ENCODE measurements around the gene MRPS22. TPM values are rescaled to one million over a fixed set of nuclear protein-coding genes. Genes with fewer than 3 reads are reported as not detected.

The MRPS22 gene
- total and polyA plus RNA-seq, 9 of the 15 experiments (the other 6 are each of a cell fraction or from before 2014, with no cell fraction given): 148 to 397 (median 229) TPM

DNA sequence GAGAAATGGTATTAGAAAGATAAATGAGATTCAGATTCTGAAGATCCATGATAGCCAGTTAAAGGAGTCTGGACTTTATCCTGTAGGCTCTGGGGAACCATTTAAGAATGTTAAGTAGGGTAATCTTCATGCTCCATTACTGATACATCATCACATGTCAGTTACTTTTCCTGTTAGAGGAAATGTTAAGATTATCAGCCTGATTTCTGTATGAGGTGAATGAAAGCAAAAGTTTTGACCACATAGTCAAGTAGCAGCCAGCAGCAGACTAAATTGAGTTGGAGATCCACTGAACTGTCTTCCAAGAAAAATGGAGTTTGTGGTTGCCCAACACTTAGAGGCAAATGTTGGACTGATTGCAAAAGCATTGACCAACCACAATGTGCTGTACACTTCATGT lies 50.3 kb downstream of the MRPS22 start:
- FAIRE-seq (no peak), ATAC-seq (no peak), DNase-seq (ENCODE audit: extremely low read depth in 1 of 4, low spot score in 3 of 4) (peak in 1 of 4 experiments; percentile 16)
- peaks cover 0 to 10% of the 10 kb centered on the region in 2 experiments; a peak in 3 of 5 replicates for H3K4me1 ChIP-seq (replicated peaks in 1 of 2; ENCODE audit: control insufficient read depth in 2 of 2, insufficient read depth in 2 of 2, low read length in 2 of 2)
- H3K27ac ChIP-seq (ENCODE audit: extremely low read depth, low read depth, low read length): no peak overlapping the region
- H3K27me3 ChIP-seq (ENCODE audit: control insufficient read depth in 2 of 2, insufficient read depth in 2 of 2, low read length in 2 of 2): no peaks in the 10 kb centered on the region
- ChIA-PET CTCF (ENCODE audit: low intra/inter-chr PET ratio) (no interaction called here), POLR2A (no interaction called here)
- no peak overlapping the region for H2AFZ ChIP-seq (ENCODE audit: low read depth, low read length)
- no peaks in the 10 kb centered on the region for H4K20me1 ChIP-seq (replicated peaks; ENCODE audit: control insufficient read depth, insufficient read depth, low read length)
- no peak overlapping the region for H3K4me2 ChIP-seq (ENCODE audit: insufficient read depth, low read length)
- H3K9ac ChIP-seq (ENCODE audit: insufficient read depth in 1 of 2, low read depth in 2 of 2, low read length in 2 of 2): no peak overlapping the region
- no peaks in the 10 kb centered on the region for H3K9me1 ChIP-seq (ENCODE audit: control insufficient read depth, insufficient read depth, low read length)
- no peaks in the 10 kb centered on the region for H3K9me3 ChIP-seq (replicated peaks; ENCODE audit: control insufficient read depth, insufficient read depth, low read depth, low read length)
- BruUV-seq (replicated peaks): no TSS peak
- H3K36me3 ChIP-seq (ENCODE audit: control insufficient read depth, insufficient read depth, low read length): no peaks in the 10 kb centered on the region
- in situ Hi-C loops (cut with MboI) (no loop called here), intact Hi-C loops (cut with micrococcal nuclease) (no loop called here)
- no peak overlapping the region for H3K4me3 ChIP-seq
- H3K79me2 ChIP-seq (ENCODE audit: control insufficient read depth, insufficient read depth, low read length): peaks cover 13% of the 10 kb centered on the region
- TF ChIP-seq CBFA2T3 (IDR thresholded peaks at IDR 0.05) (peak; percentile 59), ZNF408 (CRISPR knock-in tag; IDR thresholded peaks at IDR 0.05; ENCODE audit: low read depth) (no peak), FOXA3 (CRISPR knock-in tag; conservative IDR thresholded peaks at IDR 0.05 in 1 of 2, IDR thresholded peaks at IDR 0.05 in 1 of 2) (no peak), ZNF507 (tag; conservative IDR thresholded peaks at IDR 0.05) (no peak), ATF7 (IDR thresholded peaks at IDR 0.05) (no peak), ZNF639 (CRISPR knock-in tag; conservative IDR thresholded peaks at IDR 0.05 in 1 of 2, IDR thresholded peaks at IDR 0.05 in 1 of 2) (no peak), RNF2 (IDR thresholded peaks at IDR 0.05) (peak; percentile 21; the same call in 1 of the 2 replicates), ZNF444 (CRISPR knock-in tag; IDR thresholded peaks at IDR 0.05) (no peak), POLR2A (conservative IDR thresholded peaks at IDR 0.05) (no peak), MECOM (CRISPR knock-in tag; IDR thresholded peaks at IDR 0.05) (peak; percentile 59; the same call in 1 of the 2 replicates), E2F1 (CRISPR knock-in tag; IDR thresholded peaks at IDR 0.05) (no peak), ZBTB2 (IDR thresholded peaks at IDR 0.05) (no peak), ZNF133 (CRISPR knock-in tag; IDR thresholded peaks at IDR 0.05) (no peak), MEF2D (tag; conservative IDR thresholded peaks at IDR 0.05; ENCODE audit: low read depth) (0 out of 2 replicates have a peak, but pooled peaks have one; percentile 34)
- TF ChIP-seq, protein P1, sequence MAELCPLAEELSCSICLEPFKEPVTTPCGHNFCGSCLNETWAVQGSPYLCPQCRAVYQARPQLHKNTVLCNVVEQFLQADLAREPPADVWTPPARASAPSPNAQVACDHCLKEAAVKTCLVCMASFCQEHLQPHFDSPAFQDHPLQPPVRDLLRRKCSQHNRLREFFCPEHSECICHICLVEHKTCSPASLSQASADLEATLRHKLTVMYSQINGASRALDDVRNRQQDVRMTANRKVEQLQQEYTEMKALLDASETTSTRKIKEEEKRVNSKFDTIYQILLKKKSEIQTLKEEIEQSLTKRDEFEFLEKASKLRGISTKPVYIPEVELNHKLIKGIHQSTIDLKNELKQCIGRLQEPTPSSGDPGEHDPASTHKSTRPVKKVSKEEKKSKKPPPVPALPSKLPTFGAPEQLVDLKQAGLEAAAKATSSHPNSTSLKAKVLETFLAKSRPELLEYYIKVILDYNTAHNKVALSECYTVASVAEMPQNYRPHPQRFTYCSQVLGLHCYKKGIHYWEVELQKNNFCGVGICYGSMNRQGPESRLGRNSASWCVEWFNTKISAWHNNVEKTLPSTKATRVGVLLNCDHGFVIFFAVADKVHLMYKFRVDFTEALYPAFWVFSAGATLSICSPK (IDR thresholded peaks at IDR 0.05; ENCODE audit: borderline replicate concordance): no peak
- TF ChIP-seq, protein P2, sequence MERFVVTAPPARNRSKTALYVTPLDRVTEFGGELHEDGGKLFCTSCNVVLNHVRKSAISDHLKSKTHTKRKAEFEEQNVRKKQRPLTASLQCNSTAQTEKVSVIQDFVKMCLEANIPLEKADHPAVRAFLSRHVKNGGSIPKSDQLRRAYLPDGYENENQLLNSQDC (CRISPR knock-in tag; IDR thresholded peaks at IDR 0.05): no peak
- TF ChIP-seq, protein P3, sequence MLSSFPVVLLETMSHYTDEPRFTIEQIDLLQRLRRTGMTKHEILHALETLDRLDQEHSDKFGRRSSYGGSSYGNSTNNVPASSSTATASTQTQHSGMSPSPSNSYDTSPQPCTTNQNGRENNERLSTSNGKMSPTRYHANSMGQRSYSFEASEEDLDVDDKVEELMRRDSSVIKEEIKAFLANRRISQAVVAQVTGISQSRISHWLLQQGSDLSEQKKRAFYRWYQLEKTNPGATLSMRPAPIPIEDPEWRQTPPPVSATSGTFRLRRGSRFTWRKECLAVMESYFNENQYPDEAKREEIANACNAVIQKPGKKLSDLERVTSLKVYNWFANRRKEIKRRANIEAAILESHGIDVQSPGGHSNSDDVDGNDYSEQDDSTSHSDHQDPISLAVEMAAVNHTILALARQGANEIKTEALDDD (IDR thresholded peaks at IDR 0.05): peak; percentile 58
